Muscle of arm (tissue), 12 donors: ENCODE measurements around the gene MGP. TPM values are rescaled to one million over a fixed set of nuclear protein-coding genes. Genes with fewer than 3 reads are reported as not detected.

Experiments used
- DNase-seq: peaks from one replicate; pipeline ENCODE4 v3.0.0-alpha.2; 2013
- polyA plus RNA-seq, 12 donors: library from polyadenylated mRNA; unstranded; fragments of 120-200 nt; gene quantifications; one replicate each; pipeline ENCODE4 v1.2.1, GENCODE V29; 2013; ENCODE audit not compliant: insufficient read length in 12 of 12

Gene MGP
- polyA plus RNA-seq, 12 donors, result 117 to 441 (median 236) TPM; not detected in 1

DNA sequence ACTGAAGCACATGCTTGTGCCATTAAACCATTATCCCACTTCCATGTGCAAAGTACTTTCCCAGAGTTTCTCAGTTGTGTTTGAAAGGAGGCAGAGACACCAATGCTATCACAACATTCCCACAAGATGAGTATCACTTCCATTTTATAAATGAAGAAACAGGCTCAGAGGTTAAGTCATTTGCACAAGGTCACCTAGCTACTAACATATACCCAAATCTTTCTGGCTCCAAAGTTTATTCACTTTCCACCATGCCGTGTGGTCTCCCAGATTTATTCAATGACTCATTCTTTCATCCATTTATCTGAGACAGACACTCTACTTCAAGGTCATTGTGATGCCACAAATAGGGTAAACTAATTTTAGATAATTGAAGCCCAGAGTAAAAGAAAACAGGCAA lies 51.7 kb downstream of the MGP start:
- DNase-seq, result no peak

DNA sequence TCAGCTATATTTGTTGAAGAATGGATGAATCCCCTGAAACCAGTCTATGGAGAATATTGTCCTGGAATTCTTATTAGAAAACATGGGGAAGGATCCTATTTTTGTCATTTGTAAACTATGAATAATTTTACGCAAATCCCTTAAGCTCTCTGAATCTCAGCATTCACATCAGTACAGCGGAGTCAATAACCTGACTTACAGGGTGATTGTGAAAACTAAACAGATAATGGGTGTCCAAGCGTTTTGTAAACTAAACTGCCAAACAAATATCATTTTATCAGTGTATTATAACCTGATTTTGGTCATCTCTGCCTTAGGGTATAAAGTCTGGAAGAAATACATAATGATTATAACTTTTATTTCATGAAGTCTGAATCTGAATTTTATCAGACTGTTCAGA lies 52.3 kb downstream of the MGP start:
- DNase-seq, result no peak

Other genes starting within 250 kb of the MGP start
- 1 to 10 TPM in 1 of 12 donors, under 1 TPM in 10, not detected in 1; 0.23 to 7.1 (median 0.33) TPM for gene GUCY2C, start 189.3 kb downstream of the MGP start, polyA plus RNA-seq
- gene WBP11, start 82.4 kb downstream of the MGP start, polyA plus RNA-seq, result 10 to 100 TPM in 11 of 12 donors, not detected in 1; 57.7 to 87.1 (median 67.1) TPM
- 1 to 10 TPM in 9 of 12 donors, under 1 TPM in 1, not detected in 2; 0.87 to 2.3 (median 1.3) TPM for gene C12orf60, start 82.2 kb downstream of the MGP start, polyA plus RNA-seq
- gene SMCO3, start 71.7 kb downstream of the MGP start, polyA plus RNA-seq, result under 1 TPM in 9 of 12 donors, not detected in 3; 0.05 to 0.39 (median 0.20) TPM
- under 1 TPM in 8 of 12 donors, not detected in 4; 0.05 to 0.43 (median 0.30) TPM for gene ART4, start 42.3 kb downstream of the MGP start, polyA plus RNA-seq
- gene ERP27, start 52.7 kb upstream of the MGP start, polyA plus RNA-seq, result 1 to 10 TPM in 1 of 12 donors, under 1 TPM in 9, not detected in 2; 0.18 to 1.7 (median 0.31) TPM
- gene ARHGDIB, start 75.7 kb upstream of the MGP start, polyA plus RNA-seq, result 100 to 1,000 TPM in 1 of 12 donors, 10 to 100 TPM in 10, not detected in 1; 30.3 to 111 (median 39.5) TPM
- gene PDE6H, start 87.2 kb upstream of the MGP start, polyA plus RNA-seq, result not detected